ENCODE data around the gene ARID5B. TPM values are rescaled to one million over a fixed set of nuclear protein-coding genes. Genes with fewer than 3 reads are reported as not detected.

ARID5B gene
- total and polyA plus RNA-seq, 2 donors (not counting 1 experiment from before 2014, with no cell fraction given): 118 to 145 TPM

GRCh38 chr10:61981460-61981859 is 80.0 kb downstream of the ARID5B start:
- no peak for DNase-seq (ENCODE audit: low read depth in 2 of 2)
- H4K20me1 ChIP-seq (ENCODE audit: control insufficient read depth, extremely low read depth, insufficient read depth, low read length): no peaks in the 10 kb centered on the region
- H3K4me2 ChIP-seq (ENCODE audit: extremely low read depth, insufficient read depth, low read length): no peak overlapping the region
- H3K4me1 ChIP-seq (ENCODE audit: control insufficient read depth, extremely low read depth, insufficient read depth, low read length): peaks cover 9% of the 10 kb centered on the region
- peaks cover 46% of the 10 kb centered on the region for H3K79me2 ChIP-seq (ENCODE audit: control insufficient read depth, insufficient read depth, low read length)
- no peaks in the 10 kb centered on the region for H3K27me3 ChIP-seq (ENCODE audit: control insufficient read depth, insufficient read depth, low read length)
- no peak overlapping the region for H3K9ac ChIP-seq (ENCODE audit: insufficient read depth, low read length)
- H3K4me3 ChIP-seq (replicated peaks in 1 of 4; ENCODE audit: control extremely low read depth in 1 of 4, insufficient read depth in 1 of 4, low read depth in 3 of 4, low read length in 4 of 4): no peak overlapping the region
- H3K9me3 ChIP-seq (ENCODE audit: control insufficient read depth, insufficient read depth, low read depth, low read length): no peaks in the 10 kb centered on the region
- no peak overlapping the region for H2AFZ ChIP-seq (ENCODE audit: low read length)
- TF ChIP-seq CTCF (conservative IDR thresholded peaks at IDR 0.05 in 1 of 2, IDR thresholded peaks at IDR 0.05 in 1 of 2; ENCODE audit: low read depth in 1 of 2, low read length in 2 of 2) (no peak), EZH2 (IDR thresholded peaks at IDR 0.05; ENCODE audit: low read length, missing control alignments) (no peak)
- H3K36me3 ChIP-seq (ENCODE audit: control insufficient read depth, insufficient read depth, low read length): peaks cover 5% of the 10 kb centered on the region
- H3K27ac ChIP-seq (ENCODE audit: insufficient read depth, low read length): no peak overlapping the region

GRCh38 chr10:61983255-61983654 is 81.8 kb downstream of the ARID5B start:
- Histone ChIP-seq H3K9me3 (ENCODE audit: control insufficient read depth, insufficient read depth, low read depth, low read length) (no peaks in the 10 kb centered on the region), H3K9ac (ENCODE audit: insufficient read depth, low read length) (no peak overlapping the region), H3K27ac (ENCODE audit: insufficient read depth, low read length) (no peak overlapping the region), H3K4me1 (ENCODE audit: control insufficient read depth, extremely low read depth, insufficient read depth, low read length) (peaks cover 12% of the 10 kb centered on the region), H3K36me3 (ENCODE audit: control insufficient read depth, insufficient read depth, low read length) (peaks cover 5% of the 10 kb centered on the region), H3K4me3 (replicated peaks in 1 of 4; ENCODE audit: control extremely low read depth in 1 of 4, insufficient read depth in 1 of 4, low read depth in 3 of 4, low read length in 4 of 4) (no peak overlapping the region), H2AFZ (ENCODE audit: low read length) (no peak overlapping the region), H3K79me2 (ENCODE audit: control insufficient read depth, insufficient read depth, low read length) (peaks cover 48% of the 10 kb centered on the region), H3K4me2 (ENCODE audit: extremely low read depth, insufficient read depth, low read length) (no peak overlapping the region), H3K27me3 (ENCODE audit: control insufficient read depth, insufficient read depth, low read length) (no peaks in the 10 kb centered on the region), H4K20me1 (ENCODE audit: control insufficient read depth, extremely low read depth, insufficient read depth, low read length) (no peaks in the 10 kb centered on the region)
- no peak for DNase-seq (ENCODE audit: low read depth in 2 of 2)
- TF ChIP-seq EZH2 (IDR thresholded peaks at IDR 0.05; ENCODE audit: low read length, missing control alignments) (no peak), CTCF (conservative IDR thresholded peaks at IDR 0.05 in 1 of 2, IDR thresholded peaks at IDR 0.05 in 1 of 2; ENCODE audit: low read depth in 1 of 2, low read length in 2 of 2) (no peak)

GRCh38 chr10:61984803-61985418 is 83.4 kb downstream of the ARID5B start:
- Histone ChIP-seq H3K27ac (ENCODE audit: insufficient read depth, low read length) (no peak overlapping the region), H3K4me3 (replicated peaks in 1 of 4; ENCODE audit: control extremely low read depth in 1 of 4, insufficient read depth in 1 of 4, low read depth in 3 of 4, low read length in 4 of 4) (no peak overlapping the region), H3K4me2 (ENCODE audit: extremely low read depth, insufficient read depth, low read length) (no peak overlapping the region), H3K36me3 (ENCODE audit: control insufficient read depth, insufficient read depth, low read length) (peaks cover 2% of the 10 kb centered on the region), H3K4me1 (ENCODE audit: control insufficient read depth, extremely low read depth, insufficient read depth, low read length) (peaks cover 12% of the 10 kb centered on the region), H2AFZ (ENCODE audit: low read length) (no peak overlapping the region), H3K79me2 (ENCODE audit: control insufficient read depth, insufficient read depth, low read length) (peaks cover 41% of the 10 kb centered on the region), H3K27me3 (ENCODE audit: control insufficient read depth, insufficient read depth, low read length) (no peaks in the 10 kb centered on the region), H4K20me1 (ENCODE audit: control insufficient read depth, extremely low read depth, insufficient read depth, low read length) (no peaks in the 10 kb centered on the region), H3K9ac (ENCODE audit: insufficient read depth, low read length) (no peak overlapping the region), H3K9me3 (ENCODE audit: control insufficient read depth, insufficient read depth, low read depth, low read length) (no peaks in the 10 kb centered on the region)
- DNase-seq (ENCODE audit: low read depth in 2 of 2): no peak
- TF ChIP-seq CTCF (conservative IDR thresholded peaks at IDR 0.05 in 1 of 2, IDR thresholded peaks at IDR 0.05 in 1 of 2; ENCODE audit: low read depth in 1 of 2, low read length in 2 of 2): no peak
- TF ChIP-seq EZH2 (IDR thresholded peaks at IDR 0.05; ENCODE audit: low read length, missing control alignments): no peak

Measured in fibroblast of lung (primary cell).